ENCODE results near the gene MKKS. TPM values are rescaled to one million over a fixed set of nuclear protein-coding genes. Genes with fewer than 3 reads are reported as not detected.

Gene MKKS
- 3.7 and 4.6 TPM in 2 replicates for total RNA-seq

DNA sequence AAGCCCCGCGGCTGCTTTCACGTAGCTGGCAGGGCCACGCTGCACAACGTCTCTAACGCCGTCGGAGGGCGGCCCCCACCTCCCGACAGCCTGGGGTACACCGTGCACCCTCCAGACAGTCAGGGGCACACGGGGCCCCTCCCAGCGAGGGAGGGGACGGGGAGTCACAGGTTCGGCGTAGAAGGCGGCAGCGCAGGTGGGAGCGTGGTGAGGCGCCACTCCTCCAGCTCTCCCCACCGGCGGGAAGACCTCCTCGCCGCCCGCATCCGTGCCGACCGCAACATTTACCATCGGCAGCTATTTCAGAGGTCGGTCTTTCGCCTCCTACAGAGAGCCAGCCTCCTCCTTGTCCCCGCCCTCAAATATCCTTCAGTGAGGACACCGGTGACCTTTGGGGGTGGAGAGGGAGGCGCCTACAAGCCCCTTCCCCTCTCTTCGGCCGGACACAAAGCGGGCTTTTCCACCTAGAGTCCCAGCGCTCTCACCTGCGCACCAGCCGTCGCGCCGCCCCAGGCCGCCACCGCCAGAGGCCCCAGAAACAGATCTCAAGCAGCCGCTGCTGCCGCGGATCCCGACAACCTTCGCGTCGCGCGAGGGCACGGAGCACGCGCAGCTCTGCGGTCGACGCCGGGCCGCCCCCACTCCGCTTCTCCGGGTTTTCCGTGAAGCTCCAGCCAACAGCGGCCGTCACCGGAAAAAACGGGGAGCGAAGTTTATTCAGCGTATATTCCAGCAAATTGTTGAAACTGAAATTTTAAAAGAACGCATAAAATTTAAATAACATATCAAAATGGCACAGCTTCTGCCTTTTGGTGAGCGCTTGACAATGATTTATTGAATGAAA, at the start of gene MKKS:
Gene MKKS (minus strand): TSS at position 600 of the 844 bp plus-strand sequence. CDS start 20,708 bp downstream, outside the sequence.

DNA sequence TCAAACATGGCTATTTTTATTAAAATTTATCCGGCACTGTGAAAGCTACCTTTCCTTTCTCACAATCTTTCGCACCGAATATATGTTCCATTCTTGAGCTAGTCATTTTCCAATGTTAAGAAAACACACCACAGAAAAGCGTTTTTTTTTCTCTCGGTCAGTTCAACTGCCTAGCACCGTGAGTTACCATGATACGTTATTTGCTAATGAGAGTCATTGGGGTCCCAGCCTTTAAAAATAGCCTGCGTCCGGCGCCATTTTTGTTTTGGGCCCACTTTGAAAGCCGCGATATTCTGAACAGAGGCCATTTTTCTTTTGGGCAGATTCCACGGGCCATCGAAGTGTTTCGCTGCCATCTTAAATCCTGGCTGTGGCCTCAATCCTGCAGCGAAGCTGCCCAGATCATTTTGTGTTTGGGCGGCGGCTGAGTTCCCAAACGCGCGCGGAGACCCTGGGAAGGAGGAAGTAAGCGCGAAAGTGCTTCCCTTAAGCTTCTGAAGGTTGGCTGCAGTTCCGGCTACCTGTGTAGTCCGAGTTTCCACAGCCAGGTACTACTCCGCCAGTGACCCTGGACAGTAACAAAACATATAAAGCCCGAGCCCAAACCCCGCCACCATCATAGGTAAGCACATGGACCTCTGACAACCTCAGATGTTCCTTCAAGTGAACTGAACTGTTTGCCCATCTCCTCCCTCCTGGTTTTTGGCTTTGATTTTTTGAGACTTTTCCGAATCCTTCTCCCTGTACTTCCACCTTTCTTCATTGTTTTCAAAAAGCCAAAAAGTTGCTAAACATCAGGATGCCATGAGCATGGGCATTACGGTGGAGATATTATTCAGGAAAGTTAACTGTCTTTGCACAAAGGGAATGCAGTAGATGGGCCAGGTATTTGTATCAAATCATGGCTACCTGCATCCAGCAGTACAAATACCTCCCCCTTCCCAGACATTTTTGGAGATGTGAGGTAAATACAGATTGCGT, 1.1 kb upstream of the MKKS start, which contains the start of gene SLX4IP:
Gene SLX4IP (plus strand): TSS at position 474 of the 981 bp plus-strand sequence. CDS start 22,900 bp downstream, outside the sequence.

Other genes with a start within 250 kb of the MKKS start
- gene SNAP25, start 215.4 kb downstream of the MKKS start, total RNA-seq = 3.7 and 9.5 TPM in 2 replicates
- gene SLX4IP, start 1.1 kb upstream of the MKKS start, total RNA-seq = 3.7 and 3.8 TPM in 2 replicates
- 19.1 and 26.6 TPM in 2 replicates for gene JAG1, start 239.8 kb upstream of the MKKS start, total RNA-seq

All from smooth muscle cell of bladder (primary cell).